GM19372 (cell line): ENCODE results near the gene PINLYP.

ENCODE experiments used
- ATAC-seq: cut with Tn5 transposase; IDR thresholded peaks from one replicate; pipeline ENCODE4 v1.9.1; 2021; ENCODE audit warnings: mild to moderate bottlenecking, low read depth, moderate library complexity; ENCODE audit not compliant: unreplicated experiment

Gene PINLYP

DNA sequence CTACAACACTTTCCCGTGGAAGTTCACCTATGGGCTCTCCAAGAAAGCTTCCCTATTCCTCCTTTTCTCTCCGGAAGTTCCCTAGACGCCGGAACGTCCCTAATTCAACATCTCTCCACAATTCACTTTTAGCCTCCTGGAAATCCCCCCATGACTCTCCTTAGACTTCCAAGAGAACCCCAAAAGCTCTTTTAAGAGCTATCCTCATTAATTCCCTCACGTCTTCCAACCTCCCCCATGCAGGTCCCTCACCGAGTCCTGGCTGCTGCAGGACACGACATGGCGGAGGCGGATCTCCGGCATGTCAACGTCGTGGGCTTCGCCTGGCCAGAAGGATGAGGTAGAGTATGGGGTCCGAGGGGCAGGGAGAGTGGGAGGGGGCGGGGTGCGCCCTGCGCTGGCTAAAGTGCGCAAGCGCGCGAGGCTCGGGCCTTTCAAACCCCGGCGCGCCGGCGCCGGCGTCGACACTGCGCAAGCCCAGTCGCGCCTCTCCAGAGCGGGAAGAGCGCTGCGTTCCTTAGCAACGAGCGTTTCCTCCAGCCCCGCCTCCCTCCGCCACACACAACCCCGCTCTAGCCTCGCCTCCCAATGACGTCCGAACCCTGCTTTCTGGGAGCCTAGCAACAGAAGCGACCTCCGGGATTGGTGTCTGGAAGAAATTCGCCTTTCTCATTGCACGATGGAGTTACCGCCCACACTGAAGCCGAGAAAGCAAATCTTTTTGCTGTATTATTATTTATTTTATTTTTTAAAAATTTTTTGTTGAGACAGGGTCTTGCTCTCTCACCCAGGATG is at the start of gene PINLYP, which contains the start of gene XRCC1:
TSS of gene PINLYP (plus strand) at position 646 of the 795 bp plus-strand sequence. CDS start 1,391 bp downstream, outside the sequence.
TSS of gene XRCC1 (minus strand) at position 372 of the 795 bp plus-strand sequence. CDS start at position 303, 69 bp downstream.
- ATAC-seq: peak; percentile 97

DNA sequence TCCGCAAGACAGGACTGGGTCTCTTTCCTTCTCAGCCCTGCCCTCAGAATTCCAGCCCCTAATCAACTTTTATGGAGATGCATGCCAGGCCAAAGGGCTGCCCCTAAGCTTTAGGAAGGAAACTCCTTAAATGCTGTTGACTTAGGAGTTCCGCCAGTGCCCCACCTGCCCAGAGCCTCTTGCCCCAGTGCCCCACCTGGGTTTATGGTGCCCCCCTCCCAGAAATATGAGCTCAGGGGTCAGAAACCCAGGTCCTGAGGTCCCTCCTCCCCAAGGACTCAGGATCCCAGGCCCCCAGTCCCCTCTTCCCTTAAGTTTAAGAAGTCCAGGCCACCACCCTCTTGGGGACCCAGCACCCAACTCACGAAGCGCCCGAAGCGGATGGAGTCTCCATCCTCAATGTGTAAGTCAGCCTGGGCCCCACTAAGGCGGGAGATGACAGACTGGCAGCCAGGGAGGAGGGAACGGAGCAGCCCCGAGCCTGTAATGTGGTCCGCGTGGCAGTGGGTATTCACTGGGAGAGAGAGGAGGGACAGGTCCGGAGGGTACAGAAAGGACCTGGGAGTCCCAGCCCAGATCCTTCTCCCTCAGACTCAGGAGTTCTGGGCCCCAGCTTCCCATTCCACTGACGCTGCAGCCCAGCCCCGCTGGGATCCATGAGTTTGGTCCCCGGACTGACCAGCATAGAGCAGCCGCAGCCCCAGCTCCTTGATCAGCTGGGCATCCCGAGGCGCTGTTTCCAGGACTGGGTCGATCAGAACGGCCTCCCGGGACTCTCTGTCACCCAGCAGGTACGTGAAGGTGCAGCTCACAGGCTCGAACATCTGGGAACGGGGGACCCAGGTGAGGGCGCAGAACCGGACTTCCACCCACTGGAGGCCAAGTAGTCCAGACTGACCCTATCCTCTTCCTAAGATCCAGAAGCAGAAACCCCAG is 49.5 kb upstream of the PINLYP start:
- ATAC-seq: peak; percentile 12

DNA sequence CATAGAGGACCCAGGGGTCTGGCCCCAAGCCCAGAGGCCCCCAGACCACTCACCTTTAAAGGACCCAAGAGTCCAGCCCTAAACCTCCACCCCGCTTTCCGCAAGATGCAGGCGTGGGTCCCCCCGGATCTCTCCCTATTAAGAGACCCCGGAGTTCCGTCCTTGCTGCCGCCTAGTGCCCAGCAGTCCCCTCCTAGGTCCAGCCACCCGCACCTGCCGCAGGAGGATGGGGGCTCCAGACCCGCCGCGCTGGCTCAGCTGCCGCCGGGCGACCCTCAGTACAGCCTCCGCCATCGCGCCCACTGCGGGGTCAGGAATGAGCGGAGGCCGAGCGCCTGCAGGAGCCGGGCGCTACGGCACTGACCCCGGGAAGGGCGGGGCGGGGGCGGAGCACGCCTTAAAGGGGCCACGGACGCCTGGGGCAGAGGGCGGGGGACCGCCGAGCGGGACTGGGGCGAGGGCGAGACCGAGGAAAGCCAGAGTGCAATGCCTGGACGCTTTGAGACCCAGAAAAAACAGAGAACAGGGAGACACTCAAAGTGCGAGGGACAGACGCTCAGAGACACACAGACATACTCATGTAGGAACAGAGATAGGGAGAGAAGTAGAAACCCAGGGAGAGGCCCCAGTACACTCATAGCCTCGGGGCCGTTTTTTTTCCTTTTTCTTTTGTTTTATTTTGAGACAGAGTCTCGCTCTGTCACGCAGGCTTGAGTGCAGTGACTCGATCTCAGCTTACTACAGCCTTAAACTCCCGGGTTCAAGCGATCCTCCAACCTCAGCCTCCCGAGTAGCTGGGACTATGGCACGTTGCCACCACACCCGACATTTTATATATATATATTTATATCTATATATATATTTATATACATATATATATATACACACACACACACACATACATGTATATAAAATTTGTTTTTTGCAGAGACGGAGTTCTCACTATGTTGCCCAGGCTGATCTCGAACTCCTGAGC is 48.4 kb upstream of the PINLYP start, which contains the start of gene ETHE1:
TSS of gene ETHE1 (minus strand) at position 318 of the 976 bp plus-strand sequence. CDS start at position 294, 24 bp downstream.
- peak; percentile 66 for ATAC-seq

DNA sequence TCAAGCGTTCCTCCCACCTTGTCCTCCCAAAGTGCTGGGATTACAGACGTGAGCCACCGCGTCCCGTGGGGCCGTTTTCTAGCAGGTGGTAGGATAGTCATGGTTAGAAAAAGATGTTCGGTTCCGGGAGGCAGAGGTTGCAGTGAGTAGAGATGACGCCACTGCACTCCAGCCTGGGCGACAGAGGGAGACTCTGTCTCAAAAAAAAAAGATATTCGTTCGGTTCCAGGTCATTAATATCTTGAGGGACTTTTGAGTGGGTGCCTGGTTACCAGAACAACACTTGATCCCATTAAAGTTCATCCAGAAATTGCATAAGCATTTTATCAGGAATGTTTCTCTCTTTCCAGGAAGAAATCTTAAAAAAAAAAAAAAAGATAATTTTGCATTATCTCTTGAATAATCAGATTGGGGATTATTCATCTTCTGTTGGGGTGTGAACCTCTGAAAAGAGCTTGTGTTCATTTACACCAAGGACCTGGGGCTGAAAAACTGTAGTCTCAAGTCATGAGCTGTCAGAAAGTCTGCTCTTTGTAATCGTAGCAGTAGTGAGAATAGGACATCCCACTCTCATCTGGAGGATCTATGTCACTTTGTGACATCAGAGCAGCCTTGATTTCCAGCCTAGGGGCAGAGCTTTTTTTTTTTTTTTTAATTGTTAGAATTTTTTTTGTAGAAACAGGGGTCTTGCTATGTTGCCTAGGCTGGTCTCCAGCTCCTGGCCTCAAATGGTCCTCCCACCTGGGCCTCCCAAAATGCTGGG is 47.6 kb upstream of the PINLYP start:
- no peak for ATAC-seq

GRCh38 chr19:43532571-43532961 is 43.0 kb upstream of the PINLYP start:
- ATAC-seq: no peak

DNA sequence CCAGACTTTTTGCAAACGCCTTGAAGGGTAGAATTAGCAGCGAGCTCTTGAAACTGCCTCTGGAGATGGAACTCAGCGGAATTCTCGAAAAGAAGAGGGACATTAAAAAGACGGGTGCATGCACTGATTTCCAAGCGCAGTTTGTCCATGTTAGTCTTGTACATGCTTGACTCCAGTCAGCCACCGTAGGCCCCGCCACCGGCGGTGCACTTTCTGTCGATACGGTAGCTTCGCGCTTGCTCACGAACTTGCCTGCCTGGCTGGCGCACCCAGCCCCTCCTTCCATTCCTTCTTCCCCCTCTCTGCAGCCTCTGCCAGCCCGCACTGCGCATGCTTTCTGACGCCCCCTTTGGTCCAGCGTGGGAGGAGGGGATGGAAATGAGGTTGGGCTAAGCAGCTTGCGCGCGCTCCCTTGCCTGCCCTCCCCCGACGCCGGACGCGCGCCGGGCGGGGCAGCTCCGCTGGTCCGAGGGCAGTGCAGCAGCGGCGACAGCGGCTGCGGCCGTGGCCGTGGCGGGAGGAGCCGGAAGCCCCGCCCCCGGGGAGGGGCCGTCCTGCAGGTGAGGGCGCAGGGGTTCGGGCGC is 42.5 kb upstream of the PINLYP start, which contains the start of gene ZNF575:
TSS of gene ZNF575 (plus strand) at position 227 of the 584 bp plus-strand sequence. CDS start 1,235 bp downstream, outside the sequence.
- peak; percentile 65 for ATAC-seq

DNA sequence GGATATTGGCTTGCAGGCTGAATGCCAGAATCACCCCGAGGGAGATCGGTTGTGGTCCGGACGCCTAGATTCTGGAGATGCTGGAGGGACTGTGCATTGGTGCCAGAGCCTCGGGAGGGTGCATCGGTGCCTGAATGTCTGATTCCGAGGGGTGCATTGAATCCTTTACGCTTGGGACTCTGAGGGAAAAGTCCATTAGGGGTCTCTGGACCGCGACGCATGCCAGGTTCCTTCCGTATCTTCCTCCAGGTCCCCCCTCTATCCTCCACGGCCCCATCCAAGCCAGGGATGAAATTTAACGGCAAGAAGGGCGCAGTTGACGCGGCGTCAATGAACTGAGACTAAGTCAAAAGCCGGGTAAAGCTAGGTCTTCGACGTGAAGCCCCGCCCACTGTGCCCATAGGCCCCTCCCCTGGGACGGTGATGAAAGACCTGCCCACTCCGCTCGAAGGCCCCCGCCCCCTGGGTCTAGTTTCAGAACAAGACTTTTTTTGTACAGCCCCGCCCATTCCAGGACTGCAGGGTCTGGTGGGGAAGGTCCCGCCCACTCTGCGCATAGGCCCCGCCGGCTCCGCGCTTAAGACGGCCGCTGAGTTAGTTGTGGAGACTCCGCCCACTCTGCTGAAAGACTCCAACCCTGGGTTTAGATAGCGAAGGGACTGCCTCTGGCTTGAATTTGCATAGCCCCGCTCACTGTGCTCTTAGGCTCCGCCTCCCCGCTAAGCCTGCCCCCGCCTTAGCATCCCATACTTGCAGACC is 41.9 kb upstream of the PINLYP start:
- ATAC-seq: peak; percentile 56

- ATAC-seq: no peak
Observed at GRCh38 chr19:43534305-43534815, 41.2 kb upstream of the PINLYP start.

DNA sequence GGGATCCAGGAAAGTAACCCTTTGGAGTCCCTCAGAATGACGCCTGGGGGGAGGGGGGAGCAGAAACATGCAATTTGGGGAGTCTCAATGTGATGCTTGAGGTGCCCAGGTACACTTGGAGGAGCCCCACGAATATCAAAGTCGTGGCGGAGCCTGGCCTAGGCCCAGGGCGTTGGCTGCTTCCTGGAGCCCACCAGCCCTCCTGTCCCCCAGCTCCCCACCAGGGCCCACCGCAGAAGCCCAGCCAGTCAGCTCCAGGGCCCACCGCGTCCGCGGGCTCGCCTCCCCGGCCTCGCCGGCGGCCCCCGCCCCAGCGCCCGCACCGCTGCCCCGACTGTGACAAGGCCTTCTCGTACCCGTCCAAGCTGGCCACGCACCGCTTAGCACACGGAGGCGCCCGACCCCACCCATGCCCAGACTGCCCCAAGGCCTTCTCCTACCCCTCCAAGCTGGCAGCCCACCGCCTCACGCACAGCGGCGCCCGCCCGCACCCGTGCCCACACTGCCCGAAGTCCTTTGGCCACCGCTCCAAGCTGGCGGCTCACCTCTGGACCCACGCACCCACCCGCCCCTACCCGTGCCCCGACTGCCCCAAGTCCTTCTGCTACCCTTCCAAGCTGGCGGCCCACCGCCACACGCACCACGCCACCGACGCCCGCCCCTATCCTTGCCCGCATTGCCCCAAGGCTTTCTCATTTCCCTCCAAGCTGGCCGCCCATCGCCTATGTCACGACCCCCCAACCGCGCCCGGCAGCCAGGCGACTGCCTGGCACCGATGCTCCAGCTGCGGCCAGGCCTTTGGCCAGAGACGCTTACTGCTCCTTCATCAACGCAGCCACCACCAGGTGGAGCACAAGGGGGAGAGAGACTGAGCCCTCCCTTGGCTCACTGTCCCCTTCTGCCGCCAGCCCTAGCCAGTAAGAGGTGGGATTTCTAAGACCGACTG is 40.5 kb upstream of the PINLYP start:
- no peak for ATAC-seq

DNA sequence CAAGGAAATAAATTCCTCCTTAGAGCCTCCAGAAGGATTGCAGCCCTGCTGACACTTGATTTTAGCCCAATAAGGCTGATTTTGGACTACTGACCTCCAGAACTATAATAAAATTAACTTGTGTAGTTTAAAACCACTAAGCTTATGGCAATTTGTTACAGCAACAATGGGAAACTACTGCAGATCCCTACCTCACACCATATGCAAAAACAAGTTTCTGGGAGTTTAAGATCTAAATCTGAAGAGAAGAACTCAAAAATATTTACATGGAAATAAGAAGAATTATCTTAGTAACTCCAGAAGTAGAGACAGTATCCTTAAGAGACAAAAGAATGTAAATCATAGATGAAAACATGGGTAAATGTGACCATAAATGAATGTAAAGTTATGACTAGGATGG is 36.7 kb upstream of the PINLYP start:
- ATAC-seq: no peak

GRCh38 chr19:43540381-43540780 is 35.2 kb upstream of the PINLYP start:
- ATAC-seq: no peak

GRCh38 chr19:43541920-43542650 is 33.5 kb upstream of the PINLYP start:
- ATAC-seq: no peak

DNA sequence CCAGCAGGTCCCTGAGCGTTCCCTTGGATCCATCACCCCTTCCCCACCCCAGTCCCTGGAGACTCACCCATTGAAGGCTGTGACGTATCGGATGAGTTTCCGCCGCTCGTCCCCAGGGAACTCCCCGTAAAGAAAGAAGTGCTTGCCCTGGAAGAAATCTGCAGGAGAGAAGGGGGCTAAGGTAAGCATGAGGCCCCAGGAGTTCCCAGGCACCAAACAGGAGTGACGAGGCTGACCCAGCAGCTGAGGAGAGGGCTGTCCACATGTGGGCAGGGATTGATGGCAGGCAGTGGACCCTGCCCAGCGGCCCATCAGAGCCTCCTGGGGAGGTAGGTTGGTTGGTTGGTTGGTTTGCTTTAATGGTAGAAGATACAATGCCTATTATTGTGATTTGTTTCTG is 31.5 kb upstream of the PINLYP start:
- no peak for ATAC-seq

DNA sequence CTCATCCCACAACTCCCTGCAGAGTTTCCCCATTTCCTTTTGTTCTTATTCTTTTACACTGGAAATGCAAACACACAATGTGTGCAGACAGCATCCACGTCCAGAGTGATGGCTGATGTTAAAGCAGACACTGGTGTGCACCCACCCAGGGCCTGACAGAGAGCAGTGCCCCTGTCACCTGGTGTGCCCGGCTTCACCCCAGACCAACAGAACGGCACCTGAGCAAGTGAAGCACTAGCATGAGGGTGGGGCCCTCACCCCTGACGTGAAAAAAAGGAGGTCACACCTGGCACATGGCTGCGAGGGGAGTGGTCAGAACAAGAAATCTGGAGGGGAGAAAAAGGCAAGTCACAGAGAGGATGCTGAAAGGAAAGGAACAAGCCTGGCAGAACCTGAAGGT is 30.3 kb upstream of the PINLYP start:
- ATAC-seq: no peak

GRCh38 chr19:43545981-43546380 is 29.6 kb upstream of the PINLYP start:
- no peak for ATAC-seq

DNA sequence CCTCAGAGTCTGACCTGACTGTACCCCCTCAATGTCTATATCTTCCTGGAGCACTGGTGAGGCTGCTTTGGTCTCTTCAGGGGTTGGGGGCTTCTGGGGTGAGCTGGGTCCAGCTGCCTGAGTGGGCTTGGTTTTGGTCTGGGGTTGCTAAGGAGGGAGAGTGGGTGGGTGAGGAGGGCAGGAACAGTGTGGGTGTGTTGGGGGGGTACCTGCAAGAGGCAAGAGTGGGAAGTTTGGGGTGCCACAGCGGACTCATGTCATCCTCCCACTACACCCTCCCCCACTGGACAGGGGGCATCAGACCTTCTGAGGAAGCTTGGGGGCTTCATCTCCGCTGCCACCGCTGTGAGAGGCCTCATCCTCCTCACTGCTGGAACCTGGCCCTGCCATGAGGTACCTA is 29.0 kb upstream of the PINLYP start:
- ATAC-seq: no peak
